ENCODE measurements around the gene GATA6. TPM values are rescaled to one million over a fixed set of nuclear protein-coding genes. Genes with fewer than 3 reads are reported as not detected.

GATA6 gene
- total RNA-seq, 1 donor from 2014 or later, result 60.9 TPM

GRCh38 chr18:22250591-22250996, 81.2 kb downstream of the GATA6 start:
- Histone ChIP-seq H3K9me3 (replicated peaks) (no peaks in the 10 kb centered on the region), H3K27ac (replicated peaks) (no peak overlapping the region), H3K4me1 (peaks cover 34% of the 10 kb centered on the region), H3K4me3 (no peak overlapping the region), H3K27me3 (ENCODE audit: low read depth) (no peaks in the 10 kb centered on the region), H3K36me3 (no peaks in the 10 kb centered on the region)
- no peak for DNase-seq
- intact Hi-C loops (cut with micrococcal nuclease), result no loop called here
- no peak for TF ChIP-seq CTCF (IDR thresholded peaks at IDR 0.05; ENCODE audit: borderline replicate concordance)

Other genes with a start within 250 kb of the GATA6 start
- not detected for gene CTAGE1, start 248.3 kb downstream of the GATA6 start, total RNA-seq